NCI-H748 treated with DMSO at 0.1 percent for 48 hours (cell line): ENCODE results near the gene XCR1.

ENCODE experiments used
- DNase-seq: peaks from one replicate; lab custom pipeline; 2025; lab: John Stamatoyannopoulos, UW

The XCR1 gene

DNA sequence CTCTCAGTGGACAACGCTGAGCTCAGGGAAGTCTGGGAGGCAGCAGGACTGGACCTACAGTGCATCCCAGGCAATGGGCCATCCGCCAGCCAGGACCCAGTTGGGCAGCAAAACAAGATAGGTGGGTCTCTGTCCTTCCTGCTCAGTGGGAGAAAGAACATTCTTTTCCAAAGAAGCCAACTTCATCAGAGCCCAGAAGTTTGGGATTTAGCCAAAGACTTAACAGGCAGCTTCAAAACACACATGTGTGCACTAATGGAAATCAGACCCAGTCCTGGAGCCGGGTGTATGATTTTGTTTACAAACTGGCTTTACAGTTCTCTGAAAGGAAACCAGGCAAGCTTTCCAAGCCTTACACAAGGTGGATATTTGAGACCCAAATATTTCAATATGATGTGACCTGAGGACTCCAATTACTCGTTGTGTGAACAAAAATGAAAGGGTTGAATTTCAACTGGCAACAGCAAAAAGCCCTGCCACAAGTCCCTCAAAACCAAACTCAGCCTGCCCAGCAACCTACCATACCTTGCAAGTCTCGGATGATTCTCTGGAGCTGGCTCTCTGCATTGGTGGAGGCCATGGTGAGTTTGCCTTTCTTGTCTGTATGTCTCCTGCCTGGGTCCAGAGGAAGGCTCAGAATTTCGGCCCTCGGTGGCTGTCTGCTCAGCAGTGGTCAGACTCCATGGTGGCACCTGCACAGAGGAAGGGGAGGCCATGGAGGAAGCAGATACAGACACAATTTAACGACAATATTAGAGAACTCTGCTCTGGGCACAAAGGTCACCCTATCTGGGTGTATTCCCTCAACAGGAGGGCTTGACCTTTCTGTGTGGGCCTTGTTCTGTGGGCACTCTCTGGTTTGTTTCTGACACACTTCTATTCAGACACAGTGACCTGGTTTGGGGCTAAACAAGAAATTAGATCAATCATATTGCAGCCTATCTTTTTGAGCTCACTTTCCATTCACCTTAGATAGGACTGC is 42.7 kb downstream of the XCR1 start:
- no peak for DNase-seq

DNA sequence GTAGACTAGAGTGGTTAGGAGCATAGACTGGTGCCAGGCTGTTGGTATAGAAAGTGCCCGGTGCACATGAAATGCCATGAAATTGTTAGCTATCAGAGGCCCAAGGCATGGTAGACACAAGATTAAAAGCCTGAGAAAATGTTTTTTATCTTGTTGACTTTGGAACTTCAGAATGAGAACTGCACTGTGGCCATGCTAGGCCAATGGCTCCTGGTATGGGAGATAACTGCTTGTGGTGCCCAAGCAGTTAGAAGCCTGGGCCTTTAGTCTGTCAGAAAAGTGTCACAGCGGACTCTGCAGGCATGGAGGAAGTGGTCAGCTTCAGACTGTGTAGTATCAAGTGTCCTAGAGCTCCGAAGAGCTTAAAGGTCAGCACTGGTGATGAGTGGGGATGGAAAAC is 43.5 kb downstream of the XCR1 start:
- no peak for DNase-seq

DNA sequence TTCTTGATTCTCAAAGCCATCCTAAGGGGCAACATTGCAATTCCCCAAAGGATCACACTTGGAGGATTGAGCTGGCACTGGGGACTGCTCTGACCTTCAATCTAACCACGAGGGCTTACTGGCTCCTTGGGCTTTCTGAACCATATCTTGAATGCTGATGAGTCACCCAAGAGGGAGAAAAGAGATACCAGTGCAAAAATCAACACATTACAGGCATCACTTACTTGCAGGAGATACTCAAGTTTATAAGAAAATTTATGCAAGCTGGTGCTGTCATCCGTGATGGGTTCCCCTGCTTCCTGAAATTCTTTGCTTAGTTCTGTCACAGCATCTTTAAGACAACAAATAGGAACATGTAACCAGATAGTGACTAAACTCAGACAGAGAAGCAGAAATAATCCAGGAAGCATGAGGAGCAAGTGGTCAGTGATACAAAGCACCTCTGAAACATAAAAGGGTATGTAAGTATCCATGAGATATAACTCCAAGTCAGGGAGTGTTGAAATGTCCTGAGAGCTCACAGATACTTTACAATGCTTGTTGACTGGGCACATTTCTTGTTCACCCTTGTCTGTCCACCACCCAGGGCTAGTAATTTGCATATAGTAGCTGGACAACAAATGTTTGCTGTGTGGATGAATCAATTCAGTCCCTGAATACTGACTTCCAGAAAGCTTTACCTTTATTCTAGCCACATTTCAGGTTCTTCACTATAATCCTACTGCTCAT is 45.8 kb downstream of the XCR1 start:
- no peak for DNase-seq

DNA sequence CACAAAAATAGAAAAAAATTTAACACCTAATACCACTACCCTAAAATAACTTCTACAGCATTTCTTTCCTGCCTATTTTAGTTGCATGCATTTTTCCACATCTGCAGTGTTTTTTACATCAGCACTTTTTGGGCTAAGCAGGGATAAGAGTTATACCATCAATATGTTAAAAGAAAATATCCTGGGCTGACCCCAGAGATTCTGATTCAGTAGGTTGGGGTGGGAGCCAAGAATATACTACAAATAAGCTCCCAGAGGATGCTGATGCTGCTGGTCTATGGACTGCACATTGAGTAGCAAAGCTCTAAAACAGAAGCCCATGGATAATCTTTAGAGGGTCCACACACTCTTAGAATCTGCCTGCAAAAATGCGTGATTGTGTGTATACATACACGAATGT is 46.5 kb downstream of the XCR1 start:
- no peak for DNase-seq

DNA sequence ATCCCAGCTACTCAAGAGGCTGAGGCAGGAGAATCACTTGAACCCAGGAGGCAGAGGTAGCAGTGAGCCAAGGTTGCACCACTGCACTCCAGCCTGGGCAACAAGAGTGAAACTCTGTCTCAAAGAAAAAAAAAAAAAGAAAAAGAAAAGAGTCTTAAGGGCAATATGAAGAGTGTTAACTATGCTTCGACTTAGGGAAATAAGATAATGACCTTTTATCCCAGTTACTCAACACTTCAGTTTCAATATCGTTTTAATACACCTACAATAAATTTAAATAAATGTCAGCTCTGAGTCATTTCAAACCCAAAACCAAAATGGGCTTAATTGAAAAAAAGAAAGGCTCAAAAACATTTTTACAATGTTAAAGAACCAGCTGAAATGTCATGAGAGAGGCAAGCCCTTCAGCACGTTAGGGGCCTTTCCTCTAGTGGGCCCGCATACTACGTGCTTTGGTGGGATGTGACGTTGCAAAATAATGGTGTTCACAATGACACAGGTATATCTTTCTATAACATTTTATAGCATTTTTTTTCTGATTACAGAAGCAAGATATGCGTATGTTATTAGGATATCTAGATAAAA is 47.0 kb downstream of the XCR1 start:
- DNase-seq = no peak

DNA sequence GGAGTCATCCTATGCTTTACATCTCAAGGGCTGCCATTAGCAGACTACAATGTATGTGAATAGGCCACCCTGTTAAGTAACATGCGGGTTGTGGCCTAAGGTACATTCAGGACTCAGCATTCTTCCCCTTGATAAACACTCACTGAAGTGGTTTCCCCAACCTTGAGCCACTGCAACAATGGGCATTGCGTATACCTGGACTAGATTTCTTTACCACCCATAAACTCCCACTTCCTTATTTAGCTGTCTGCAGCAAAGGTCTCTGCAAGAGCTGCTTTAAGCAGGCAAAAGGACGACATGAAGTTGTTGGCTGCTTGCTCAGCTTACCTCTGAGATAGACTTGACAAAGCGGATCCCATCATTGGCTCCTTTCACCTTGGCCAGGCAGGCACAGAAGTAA is 47.9 kb downstream of the XCR1 start:
- no peak for DNase-seq

DNA sequence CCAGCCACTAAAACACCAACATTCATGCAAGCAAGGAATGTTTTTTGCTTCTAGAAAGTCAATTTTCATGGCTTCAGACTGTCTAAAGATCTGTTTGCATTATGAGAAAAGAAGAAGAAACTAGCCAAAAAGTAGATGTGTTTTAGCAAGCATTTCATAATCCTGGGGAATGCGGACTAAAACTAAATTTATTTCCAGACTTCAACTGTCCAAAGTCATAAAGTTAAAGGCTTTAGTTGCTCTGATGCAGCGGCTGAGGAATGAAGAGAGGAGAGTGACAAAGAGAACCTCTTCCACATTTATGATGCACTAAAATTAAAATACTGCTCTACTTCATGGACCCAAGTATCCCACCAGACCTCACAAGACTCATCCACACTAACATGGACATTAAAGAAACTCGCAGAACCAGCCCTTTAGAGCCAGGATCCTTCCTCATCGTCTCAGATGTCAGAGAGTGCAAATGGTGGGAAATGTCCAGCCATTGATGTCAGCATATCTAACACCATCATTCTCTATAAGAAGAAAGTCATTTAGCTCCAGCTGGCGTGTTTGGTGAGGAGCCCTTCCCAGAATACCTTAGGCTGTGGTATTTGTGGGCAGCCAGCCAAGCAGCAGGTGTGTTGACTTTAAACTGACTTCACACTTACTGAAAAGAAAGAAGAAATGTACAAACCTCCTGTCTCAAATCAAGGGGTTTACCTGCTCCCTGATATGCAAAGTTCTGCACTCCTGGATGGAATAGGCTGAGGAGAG is 49.1 kb downstream of the XCR1 start:
- DNase-seq = no peak

DNA sequence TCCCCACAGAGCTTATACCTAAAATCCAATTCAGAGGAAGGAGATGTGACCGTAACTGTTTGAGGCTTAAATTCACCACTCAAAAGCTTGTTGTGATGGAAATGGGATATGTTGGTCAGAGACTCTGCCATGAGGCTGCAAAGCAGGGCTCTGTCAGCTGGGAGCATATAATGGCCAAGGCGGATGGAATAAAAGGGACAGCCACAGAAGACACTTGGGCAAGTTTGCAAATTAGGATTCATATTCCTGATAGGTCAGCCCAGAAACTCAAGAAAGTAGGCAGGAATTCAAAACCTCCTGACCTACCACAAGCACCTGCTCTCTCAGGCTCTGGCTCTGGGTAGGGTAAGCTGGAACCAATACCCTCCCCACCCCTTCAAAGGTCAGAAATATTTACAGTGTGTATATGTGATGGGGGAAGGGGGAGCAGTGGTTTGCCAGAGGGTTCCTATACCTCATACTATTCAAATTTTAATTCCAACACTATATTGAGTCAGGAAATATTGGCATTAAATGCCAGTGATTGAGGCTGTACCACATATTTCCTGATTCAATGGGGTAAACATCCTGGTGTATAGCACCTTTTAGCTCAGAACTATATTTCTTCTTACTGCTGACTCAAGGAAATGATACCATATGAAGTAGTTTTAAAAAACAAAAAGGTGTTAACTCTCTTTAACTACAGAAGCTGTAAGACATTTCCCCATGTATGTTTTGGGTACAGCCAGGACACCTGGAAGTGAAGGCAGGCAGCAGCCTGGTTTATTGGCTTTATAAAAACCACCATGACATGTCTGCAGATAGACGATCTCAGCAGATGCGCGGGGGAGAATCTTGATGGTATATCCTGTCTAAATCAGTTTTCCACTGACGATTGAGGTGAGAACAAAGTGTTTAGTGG is 50.8 kb downstream of the XCR1 start:
- DNase-seq = no peak

DNA sequence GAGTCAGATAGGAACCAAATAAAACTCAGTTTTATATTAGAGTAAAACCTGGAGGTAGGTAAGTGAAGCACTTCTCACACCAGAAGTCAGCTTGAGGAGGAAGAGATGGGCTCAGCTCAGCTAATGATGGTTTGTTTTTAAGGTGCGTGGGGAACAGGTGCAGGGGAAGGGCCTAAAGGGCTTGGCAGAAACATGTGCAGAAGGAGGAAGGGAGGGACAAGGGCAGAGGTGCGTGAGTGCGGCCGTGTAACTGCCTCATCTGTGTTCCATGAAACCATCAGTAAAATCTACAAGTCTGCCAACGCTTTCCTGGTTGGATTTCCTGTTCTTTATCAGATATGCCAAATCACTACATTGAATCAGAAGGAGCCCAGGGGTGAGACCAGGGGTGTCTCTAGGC is 51.6 kb downstream of the XCR1 start:
- DNase-seq = no peak

DNA sequence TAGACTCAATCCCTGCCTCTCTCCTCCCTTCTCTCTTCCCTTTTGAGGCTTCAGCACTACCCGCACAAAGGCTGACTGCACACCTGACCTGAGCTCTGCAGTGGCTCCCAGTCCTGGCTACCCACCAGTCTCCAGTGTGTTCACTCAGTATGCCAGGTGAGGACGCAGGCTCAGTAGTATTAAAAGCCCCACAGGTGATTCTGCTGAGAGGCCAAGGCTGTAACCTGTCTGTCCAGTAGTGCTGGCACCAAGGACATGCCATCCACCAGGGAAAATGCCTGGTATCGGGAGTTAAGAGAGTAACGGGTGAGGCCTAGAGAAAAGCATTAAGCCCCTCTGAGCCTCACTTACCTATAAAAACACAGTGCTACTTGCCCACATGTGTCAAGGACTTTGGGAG is 52.6 kb downstream of the XCR1 start:
- DNase-seq = no peak

DNA sequence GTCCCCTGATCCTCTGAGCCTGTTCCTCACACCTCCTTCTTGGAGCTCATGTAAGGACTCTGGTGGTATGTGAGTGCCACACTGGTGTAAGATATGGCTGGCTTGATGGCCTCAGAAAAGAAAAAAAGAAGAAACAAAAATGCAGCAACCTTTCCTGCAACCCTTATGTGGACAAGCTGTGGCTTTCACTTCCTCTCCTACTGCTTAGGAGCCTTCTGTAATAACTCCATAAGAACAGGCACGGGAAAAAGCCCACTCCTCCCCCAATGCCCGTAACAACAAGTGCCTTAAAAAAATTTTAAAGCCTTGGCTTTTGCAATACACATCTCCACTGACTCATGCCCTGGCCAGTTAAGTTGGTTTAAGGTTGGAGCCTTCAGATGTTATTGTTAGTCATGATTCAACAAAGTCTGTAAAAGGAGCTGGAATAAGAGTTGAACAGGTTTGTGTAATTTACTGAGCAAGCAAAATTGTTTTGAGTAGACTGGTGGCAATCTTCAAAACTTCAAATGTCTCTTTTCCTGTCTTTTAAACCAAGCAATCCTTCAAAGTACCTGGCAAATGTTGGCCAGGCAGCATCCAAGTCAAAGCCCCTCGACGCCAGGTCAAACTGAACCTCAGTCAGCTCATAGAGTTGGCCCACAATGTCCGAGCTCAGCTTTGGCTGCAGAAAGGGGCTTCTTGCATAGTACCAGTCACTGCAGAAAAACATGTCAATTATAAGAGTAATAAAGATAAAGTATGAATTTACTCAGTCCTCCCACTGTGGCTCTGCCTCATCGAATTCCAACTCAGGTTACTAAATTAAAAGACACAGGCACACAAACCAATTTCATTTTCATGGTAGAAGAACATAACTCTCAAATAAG is 54.5 kb downstream of the XCR1 start:
- DNase-seq = no peak

DNA sequence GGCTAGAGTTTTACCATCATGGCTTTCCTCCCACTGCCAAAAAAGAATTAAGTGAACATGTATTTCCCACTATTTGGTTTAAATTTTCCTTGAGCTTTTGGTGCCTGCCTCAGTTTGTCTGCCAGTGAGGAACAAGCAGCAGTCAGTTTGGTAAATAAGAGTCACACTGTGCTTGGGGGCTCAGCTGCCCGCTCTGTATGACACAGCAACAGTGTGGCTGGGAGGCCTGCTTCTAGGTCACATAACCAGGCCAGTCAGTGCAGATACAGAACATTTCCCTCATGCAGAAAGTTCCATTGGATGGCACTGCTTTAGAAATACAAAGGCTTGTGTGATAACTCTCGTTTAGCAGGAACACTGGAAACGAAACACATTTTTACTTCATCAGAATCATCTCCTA is 57.3 kb downstream of the XCR1 start:
- DNase-seq = no peak

DNA sequence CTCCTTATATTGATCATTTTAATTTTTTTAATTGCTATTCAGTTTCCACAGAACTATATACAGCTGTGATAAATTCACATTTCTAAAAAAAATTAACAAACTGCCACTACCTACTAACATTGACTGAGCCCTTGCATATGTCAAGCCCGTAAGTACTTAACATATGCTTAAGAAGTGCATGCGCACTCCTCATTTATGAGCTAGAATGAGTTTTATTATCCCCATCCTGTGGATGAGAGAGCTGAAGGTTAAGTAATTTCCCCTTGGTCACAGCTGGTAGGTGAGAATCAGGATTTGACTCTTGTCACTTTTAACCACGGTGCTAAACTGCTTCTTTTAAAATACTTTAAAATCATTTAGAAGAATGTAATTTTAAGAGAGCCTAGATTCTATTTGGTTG is 58.2 kb downstream of the XCR1 start:
- no peak for DNase-seq

DNA sequence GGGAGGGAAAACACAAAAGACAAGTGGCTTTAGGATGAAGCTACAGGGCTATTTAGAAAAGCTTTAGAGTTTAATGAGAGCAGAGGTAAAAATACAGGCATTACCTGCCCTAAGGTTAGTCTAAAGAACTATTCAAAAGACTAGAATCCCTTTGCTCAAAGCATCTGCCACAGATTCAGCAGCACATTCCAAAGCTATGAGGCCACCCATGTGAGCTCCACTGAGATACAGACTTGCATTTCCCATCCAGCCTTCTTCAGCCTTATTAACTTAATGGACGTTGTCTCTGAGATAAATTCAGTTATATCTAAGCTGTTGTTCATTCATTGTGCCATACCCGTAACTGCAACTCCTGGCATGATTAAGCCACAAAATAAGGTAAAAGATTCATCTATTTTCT is 58.6 kb downstream of the XCR1 start:
- DNase-seq = no peak

DNA sequence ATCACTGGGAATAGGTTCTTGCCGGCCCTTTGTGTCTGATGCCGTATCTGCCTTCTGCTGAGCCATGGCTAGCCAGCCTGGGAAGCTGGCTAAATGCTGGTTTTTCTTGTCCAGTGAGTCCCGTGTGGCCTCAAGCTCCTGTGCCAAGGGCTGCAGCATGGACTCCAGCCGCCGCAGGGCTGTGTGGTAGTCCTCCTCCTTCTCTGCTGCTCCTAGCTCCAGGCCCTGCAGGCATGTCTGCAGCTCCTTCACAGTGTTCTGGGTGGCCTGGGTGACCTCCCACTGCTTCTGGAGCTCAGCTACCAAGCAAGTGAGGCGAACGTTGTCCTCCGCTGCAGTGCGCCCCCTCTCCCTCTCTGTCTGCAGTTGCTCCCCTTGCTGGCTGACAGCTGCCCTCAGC is 59.1 kb downstream of the XCR1 start:
- no peak for DNase-seq

DNA sequence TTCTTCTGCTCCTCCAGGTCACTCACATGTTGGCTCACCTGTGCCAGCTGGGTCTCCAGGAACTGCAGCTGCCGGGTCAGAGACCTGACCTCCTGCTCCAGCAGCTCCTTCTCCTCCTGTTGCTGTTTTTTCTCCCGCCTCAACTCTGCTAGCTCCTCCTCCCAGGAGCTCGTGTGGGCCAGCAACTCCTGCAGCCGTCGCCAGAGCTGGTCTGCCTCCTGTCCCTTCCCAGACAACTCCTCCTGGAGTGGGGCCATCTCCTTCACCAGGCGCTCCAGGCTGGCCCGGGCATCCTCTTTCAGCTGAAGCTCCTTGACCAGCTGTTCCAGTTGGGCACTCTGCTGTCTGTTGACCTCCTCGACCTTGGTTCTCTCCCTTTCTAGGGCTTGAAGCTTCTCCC is 59.6 kb downstream of the XCR1 start:
- DNase-seq = no peak
